Liver (tissue), 9 donors: ENCODE results near the gene THBS3. TPM values are rescaled to one million over a fixed set of nuclear protein-coding genes. Genes with fewer than 3 reads are reported as not detected.

Source experiments
- DNase-seq: peaks from one replicate; pipeline ENCODE4 v3.0.0-alpha.2; 2017; ENCODE audit warnings: low spot score
- H3K27ac ChIP-seq, 2 donors: one replicate each; pipeline ENCODE4 v1.7.0; 2013; ENCODE audit warnings: inconsistent platforms in 2 of 2, low read length in 2 of 2, control low read depth in 1 of 2, low read depth in 1 of 2, mild to moderate bottlenecking in 1 of 2
- H3K27me3 ChIP-seq, 4 donors: one replicate each; pipeline versions ENCODE4 v1.6.1 to v1.7.0; 2013; ENCODE audit warnings: low read length in 3 of 4, inconsistent platforms in 1 of 4, mild to moderate bottlenecking in 1 of 4, moderate library complexity in 1 of 4; ENCODE audit not compliant: control insufficient read depth in 4 of 4, insufficient read depth in 4 of 4
- H3K36me3 ChIP-seq, 4 donors: one replicate each; pipeline versions ENCODE4 v1.6.1 to v1.7.0; 2013; ENCODE audit warnings: low read length in 3 of 4, mild to moderate bottlenecking in 3 of 4, low read depth in 1 of 4, moderate library complexity in 1 of 4; ENCODE audit not compliant: control insufficient read depth in 4 of 4, insufficient read depth in 3 of 4
- H3K4me1 ChIP-seq, 4 donors: one replicate each; pipeline versions ENCODE4 v1.6.1 to v1.7.0; 2013; ENCODE audit warnings: low read length in 3 of 4, mild to moderate bottlenecking in 3 of 4, moderate library complexity in 1 of 4; ENCODE audit not compliant: control insufficient read depth in 4 of 4, insufficient read depth in 4 of 4
- H3K4me3 ChIP-seq, 3 donors: one replicate each; pipeline versions ENCODE4 v1.6.1 to v1.7.0; 2013; ENCODE audit warnings: low read length in 3 of 3, control low read depth in 1 of 3, low read depth in 1 of 3, mild to moderate bottlenecking in 1 of 3
- H3K9ac ChIP-seq, 2 donors: one replicate each; pipeline ENCODE4 v1.7.0; 2013; ENCODE audit warnings: low read length in 2 of 2, mild to moderate bottlenecking in 2 of 2, moderate library complexity in 2 of 2, control low read depth in 1 of 2, low read depth in 1 of 2
- H3K9me3 ChIP-seq, 4 donors: one replicate each; pipeline versions ENCODE4 v1.6.1 to v1.7.0; 2013; ENCODE audit warnings: low read length in 3 of 4; ENCODE audit not compliant: control insufficient read depth in 4 of 4
- CTCF ChIP-seq: fragments of 150-350 bp; IDR thresholded peaks from 2 replicates; pipeline ENCODE4 v1.5.1; 2017; ENCODE audit warnings: improper control_type of control experiment, low read depth, low read length; ENCODE audit not compliant: missing input control
- EGR1 ChIP-seq, 2 donors: IDR thresholded peaks; 2 replicates each; pipeline ENCODE4 v1.6.1; 2016 to 2018; ENCODE audit warnings: antibody characterized with exemption in 2 of 2, low read depth in 2 of 2
- FOXA1 ChIP-seq: IDR thresholded peaks from 2 replicates; pipeline ENCODE4 v1.6.1; 2016; ENCODE audit warnings: antibody characterized with exemption
- FOXA2 ChIP-seq: IDR thresholded peaks from 2 replicates; pipeline ENCODE4 v1.6.1; 2016; ENCODE audit warnings: antibody characterized with exemption
- GABPA ChIP-seq, 2 donors: IDR thresholded peaks in 1 of 2; conservative IDR thresholded peaks in 1 of 2; 2 replicates each; pipeline ENCODE4 v1.6.1; 2016; ENCODE audit warnings: antibody characterized with exemption in 2 of 2, mild to moderate bottlenecking in 1 of 2, moderate library complexity in 1 of 2
- HNF4A ChIP-seq, 2 donors: conservative IDR thresholded peaks; 2 replicates each; pipeline ENCODE4 v1.6.1; 2016; ENCODE audit warnings: antibody characterized with exemption in 2 of 2, mild to moderate bottlenecking in 2 of 2
- HNF4G ChIP-seq: IDR thresholded peaks from 2 replicates; pipeline ENCODE4 v1.6.1; 2016; ENCODE audit warnings: antibody characterized with exemption
- JUND ChIP-seq, 2 donors: IDR thresholded peaks; 2 replicates each; pipeline ENCODE4 v1.6.1; 2016; ENCODE audit warnings: antibody characterized with exemption in 2 of 2
- MAX ChIP-seq: IDR thresholded peaks from 2 replicates; pipeline ENCODE4 v1.6.1; 2016; ENCODE audit warnings: antibody characterized with exemption
- NR2F2 ChIP-seq: IDR thresholded peaks from 2 replicates; pipeline ENCODE4 v1.6.1; 2016; ENCODE audit warnings: antibody characterized with exemption
- RAD21 ChIP-seq, 2 donors: IDR thresholded peaks; 2 replicates each; pipeline ENCODE4 v1.6.1; 2016; ENCODE audit warnings: antibody characterized with exemption in 2 of 2, mild to moderate bottlenecking in 2 of 2
- RXRA ChIP-seq, 2 donors: IDR thresholded peaks; 2 replicates each; pipeline ENCODE4 v1.6.1; 2017 to 2018; ENCODE audit warnings: antibody characterized with exemption in 2 of 2, mild to moderate bottlenecking in 1 of 2
- SP1 ChIP-seq: IDR thresholded peaks from 2 replicates; pipeline ENCODE4 v1.6.1; 2018; ENCODE audit warnings: antibody characterized with exemption, mild to moderate bottlenecking
- TAF1 ChIP-seq: conservative IDR thresholded peaks from 2 replicates; pipeline ENCODE4 v1.6.1; 2016; ENCODE audit warnings: antibody characterized with exemption, mild to moderate bottlenecking
- YY1 ChIP-seq: IDR thresholded peaks from 2 replicates; pipeline ENCODE4 v1.6.1; 2016; ENCODE audit warnings: antibody characterized with exemption, mild to moderate bottlenecking
- ZBTB33 ChIP-seq: IDR thresholded peaks from 2 replicates; pipeline ENCODE4 v1.6.1; 2016; ENCODE audit warnings: antibody characterized with exemption
- WGBS: extraction: QIAGEN DNeasy Blood & Tissue Kit; methylation state at CpG from one replicate; pipeline ENCODE4 v1.1.7; 2013; 5-methylcytosine and 5-hydroxymethylcytosine counted together
- polyA plus RNA-seq, 2 donors: library from polyadenylated mRNA; stranded (reverse) in 1 of 2; unstranded in 1 of 2; fragments of 200-250 nt in 1 of 2; fragments of >200 nt in 1 of 2; fragmentation: Nextera tagmentation in 1 of 2; extraction: Ambion mirVana in 1 of 2; gene quantifications; one replicate each; pipeline versions ENCODE4 v1.2.1 to v1.2.3, GENCODE V29; 2013 to 2015
- total RNA-seq, 2 donors: library from RNA; depleted of rRNA; stranded (reverse); fragments of >200 nt; gene quantifications; one replicate each; pipeline ENCODE4 v1.2.3, GENCODE V29; 2014
- TF ChIP-seq, protein P1 (sequence below): IDR thresholded peaks from 2 replicates; pipeline ENCODE4 v1.6.1; 2016; ENCODE audit warnings: antibody characterized with exemption
- donor health status: healthy.
- donor health status: healthy.
- donor health status: healthy.
- donor health status: healthy.
- donor health status: healthy.

The THBS3 gene
- total and polyA plus RNA-seq, 4 donors = 3.1 to 6.9 (median 4.2) TPM

DNA sequence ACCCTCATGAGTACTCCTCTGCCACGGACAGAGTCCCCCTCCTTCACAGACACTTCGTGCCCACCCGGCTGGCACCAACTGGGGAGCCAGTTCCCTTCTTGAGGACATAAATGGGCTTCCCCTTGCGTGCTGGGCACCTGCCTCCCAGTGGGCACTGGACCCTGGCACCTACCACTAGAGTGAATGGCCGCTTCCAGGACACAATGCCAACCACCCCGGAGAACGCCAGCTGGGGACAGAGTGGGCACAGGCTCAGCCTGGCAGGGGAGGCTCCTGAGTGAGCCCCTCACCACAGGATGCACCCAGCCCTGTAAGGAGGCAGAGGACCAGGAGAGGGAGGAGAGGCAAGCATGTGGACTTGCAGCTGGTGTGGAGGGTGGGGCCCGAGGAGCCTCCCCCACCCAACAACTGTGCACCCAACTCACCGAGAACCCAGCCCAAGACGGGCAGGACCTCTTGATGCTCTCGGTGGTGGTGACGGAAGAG lies 46.6 kb upstream of the THBS3 start:
- peaks cover 0 to 10% (median 2%) of the 10 kb centered on the region in 4 donors for H3K36me3 ChIP-seq
- DNase-seq = no peak
- H3K27ac ChIP-seq = no peak overlapping the region
- H3K4me1 ChIP-seq = peaks cover 2 to 36% (median 23%) of the 10 kb centered on the region in 4 donors
- no peaks in the 10 kb centered on the region for H3K27me3 ChIP-seq
- H3K9ac ChIP-seq = peak overlapping the region in 1 of 2 donors; percentile 36
- WGBS = 68% methylated on average over 12 of the region's 12 CpGs
- peak overlapping the region in 1 of 3 donors; percentile 84 for H3K4me3 ChIP-seq
- no peaks in the 10 kb centered on the region for H3K9me3 ChIP-seq
- TF ChIP-seq HNF4G = no peak
- no peak for TF ChIP-seq SP1
- TF ChIP-seq RAD21 (IDR thresholded peaks at IDR 0.05) = no peak
- TF ChIP-seq TAF1 = no peak
- TF ChIP-seq MAX = no peak
- TF ChIP-seq FOXA2 = no peak
- TF ChIP-seq EGR1 (IDR thresholded peaks at IDR 0.05; ENCODE audit: low read depth in 2 of 2) = no peak
- no peak for TF ChIP-seq JUND (IDR thresholded peaks at IDR 0.05)
- TF ChIP-seq, protein P1, sequence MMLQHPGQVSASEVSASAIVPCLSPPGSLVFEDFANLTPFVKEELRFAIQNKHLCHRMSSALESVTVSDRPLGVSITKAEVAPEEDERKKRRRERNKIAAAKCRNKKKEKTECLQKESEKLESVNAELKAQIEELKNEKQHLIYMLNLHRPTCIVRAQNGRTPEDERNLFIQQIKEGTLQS = no peak
- no peak for TF ChIP-seq ZBTB33
- no peak for TF ChIP-seq RXRA (IDR thresholded peaks at IDR 0.05)
- TF ChIP-seq NR2F2 = no peak
- no peak for TF ChIP-seq HNF4A (conservative IDR thresholded peaks at IDR 0.05)
- TF ChIP-seq GABPA (IDR thresholded peaks at IDR 0.05 in 1 of 2, conservative IDR thresholded peaks at IDR 0.05 in 1 of 2) = no peak
- TF ChIP-seq FOXA1 = no peak
- no peak for TF ChIP-seq YY1

- no peak overlapping the region for H3K27ac ChIP-seq
- H3K9ac ChIP-seq = peak overlapping the region in 1 of 2 donors; percentile 36
- no peaks in the 10 kb centered on the region for H3K27me3 ChIP-seq
- no peak overlapping the region for H3K4me3 ChIP-seq
- DNase-seq = no peak
- peaks cover 2 to 36% (median 23%) of the 10 kb centered on the region in 4 donors for H3K4me1 ChIP-seq
- peaks cover 0 to 10% (median 2%) of the 10 kb centered on the region in 4 donors for H3K36me3 ChIP-seq
- WGBS = 86% methylated on average over 5 of the region's 5 CpGs
- TF ChIP-seq RAD21 (IDR thresholded peaks at IDR 0.05) = no peak
- TF ChIP-seq FOXA1 = no peak
- no peak for TF ChIP-seq NR2F2
- TF ChIP-seq HNF4A (conservative IDR thresholded peaks at IDR 0.05) = no peak
- TF ChIP-seq CTCF = no peak
- H3K9me3 ChIP-seq = no peaks in the 10 kb centered on the region
Observed at GRCh38 chr1:155253797-155254196, 46.1 kb upstream of the THBS3 start.
